H1 (cell line): ENCODE results near the gene CHSY3. TPM values are rescaled to one million over a fixed set of nuclear protein-coding genes. Genes with fewer than 3 reads are reported as not detected.

Experiments
- ASH2L ChIP-seq: fragments of 200-600, 300-600 bp; sonication (generic); IDR thresholded peaks from one replicate; pipeline ENCODE4 v1.7.1; 2017; ENCODE audit warnings: low read length
- BCL11A ChIP-seq, 2 experiments: IDR thresholded peaks; one replicate each; pipeline ENCODE4 v1.6.1; 2011; ENCODE audit warnings: low read depth in 2 of 2, low read length in 2 of 2, mild to moderate bottlenecking in 2 of 2
- BRCA1 ChIP-seq: IDR thresholded peaks from 2 replicates; pipeline ENCODE4 v1.6.1; 2012; ENCODE audit warnings: low read depth, low read length, improper control_type of control experiment
- CHD7 ChIP-seq: fragments of 300-600 bp; sonication (generic); IDR thresholded peaks from 2 replicates; pipeline ENCODE4 v1.7.1; 2012; ENCODE audit warnings: low read length, moderate library complexity, mild to moderate bottlenecking, inconsistent platforms; ENCODE audit not compliant: insufficient replicate concordance
- JUN ChIP-seq: IDR thresholded peaks from 2 replicates; pipeline ENCODE4 v1.6.1; 2011; ENCODE audit warnings: low read depth, mild to moderate bottlenecking, improper control_type of control experiment, low read length
- RAD21 ChIP-seq, 2 experiments: IDR thresholded peaks in 1 of 2; conservative IDR thresholded peaks in 1 of 2; 2 replicates each; pipeline ENCODE4 v1.6.1; 2011; ENCODE audit warnings: low read depth in 2 of 2, low read length in 2 of 2, improper control_type of control experiment in 1 of 2, inconsistent platforms in 1 of 2, mild to moderate bottlenecking in 1 of 2, moderate library complexity in 1 of 2
- RFX5 ChIP-seq: IDR thresholded peaks from 2 replicates; pipeline ENCODE4 v1.6.1; 2011; ENCODE audit warnings: low read depth, low read length, improper control_type of control experiment, borderline replicate concordance
- SAP30 ChIP-seq: fragments of 300-600 bp; sonication (generic); IDR thresholded peaks from 2 replicates; pipeline ENCODE4 v1.7.1; 2012; ENCODE audit warnings: low read length, moderate library complexity, mild to moderate bottlenecking, inconsistent platforms; ENCODE audit not compliant: insufficient read depth, insufficient replicate concordance
- SIN3A ChIP-seq, 2 experiments: IDR thresholded peaks in 1 of 2; conservative IDR thresholded peaks in 1 of 2; 2 replicates each; pipeline ENCODE4 v1.6.1; 2011 to 2012; ENCODE audit warnings: low read length in 2 of 2, improper control_type of control experiment in 1 of 2, low read depth in 1 of 2, mild to moderate bottlenecking in 1 of 2
- SIRT6 ChIP-seq: IDR thresholded peaks from one replicate; pipeline ENCODE4 v1.7.1; 2012; ENCODE audit warnings: low read length, inconsistent platforms
- polyA plus RNA-seq, 7 experiments: library from polyadenylated mRNA; depleted of rRNA in 3 of 7; stranded (reverse) in 5 of 7; unstranded in 2 of 7; fragments of >200 nt in 5 of 7; fragments of 200-250 nt in 2 of 7; gene quantifications; 1 replicate in 5 of 7; 2 replicates in 1 of 7; 4 replicates in 1 of 7; pipeline versions ENCODE4 v1.2.1 to v1.2.3, GENCODE V29; 2011 to 2013; ENCODE audit warnings: missing spikeins in 2 of 7, mixed read lengths in 2 of 7
- total RNA-seq: library from RNA; stranded (reverse); fragmentation: NEBNext Ultra II Directional; extraction: Animal tissue kit (Norgen Biotek cat#: 25700); gene quantifications from 2 replicates; pipeline ENCODE4 v1.2.1, GENCODE V29; 2021

Gene CHSY3
- total and polyA plus RNA-seq, 2 of the 8 experiments (the other 6 are each of a cell fraction or from before 2014, with no cell fraction given): 0.24 to 1.8 TPM

DNA sequence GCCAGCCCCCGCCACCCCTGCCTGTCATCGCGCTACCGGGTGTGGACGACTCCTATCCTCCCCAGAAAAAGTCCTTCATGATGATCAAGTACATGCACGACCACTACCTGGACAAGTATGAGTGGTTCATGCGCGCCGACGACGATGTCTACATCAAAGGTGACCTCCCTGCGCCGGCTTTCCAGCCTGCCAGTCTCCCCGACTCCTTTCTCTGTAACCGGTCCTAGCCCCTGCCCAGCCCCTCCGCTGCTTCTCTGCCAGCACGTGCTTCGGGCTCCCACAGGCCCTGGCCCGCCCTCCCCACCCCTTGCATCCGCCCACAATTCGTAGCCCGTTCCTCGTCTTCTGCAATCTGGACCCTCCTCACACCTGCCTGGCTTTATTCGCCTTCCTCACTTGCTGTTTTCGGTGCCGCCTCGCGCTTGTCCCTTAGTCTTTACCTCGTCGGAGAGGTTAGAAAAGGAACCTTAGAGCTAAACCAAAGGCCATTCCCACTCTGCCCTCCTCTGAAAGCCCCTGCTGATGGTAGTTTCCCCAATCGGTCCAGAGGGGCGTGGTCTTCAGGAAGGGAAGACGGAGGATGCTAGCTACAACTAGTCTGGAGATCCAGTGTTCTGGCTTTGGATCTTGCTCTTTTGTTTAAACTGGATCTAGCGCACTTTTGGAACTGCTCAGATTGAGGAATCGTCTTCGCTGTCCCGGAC lies 1.4 kb downstream of the CHSY3 start (continued):
- TF ChIP-seq SIN3A (conservative IDR thresholded peaks at IDR 0.05 in 1 of 2, IDR thresholded peaks at IDR 0.05 in 1 of 2; ENCODE audit: low read depth in 1 of 2, low read length in 2 of 2): no peak
- no peak for TF ChIP-seq RFX5
- no peak for TF ChIP-seq BRCA1
- TF ChIP-seq ASH2L: no peak
- no peak for TF ChIP-seq SIRT6
- TF ChIP-seq JUN: no peak
- TF ChIP-seq RAD21 (IDR thresholded peaks at IDR 0.05 in 1 of 2, conservative IDR thresholded peaks at IDR 0.05 in 1 of 2; ENCODE audit: low read depth in 2 of 2, low read length in 2 of 2): no peak
- TF ChIP-seq CHD7: no peak
- no peak for TF ChIP-seq SAP30
- TF ChIP-seq BCL11A (IDR thresholded peaks at IDR 0.05; ENCODE audit: low read depth in 2 of 2, low read length in 2 of 2): no peak
